ENCODE results near the gene TSPAN5.

The TSPAN5 gene

GRCh38 chr4:98518559-98519267 lies 139.7 kb downstream of the TSPAN5 start:
- H3K4me3 ChIP-seq (replicated peaks; ENCODE audit: low read depth, low read length) = no peak overlapping the region
- no peak for DNase-seq (ENCODE audit: extremely low read depth, low read depth)
- no peak for TF ChIP-seq CTCF (IDR thresholded peaks at IDR 0.05; ENCODE audit: low read depth, low read length, missing control alignments)

GRCh38 chr4:98517218-98518021 lies 141.0 kb downstream of the TSPAN5 start:
- no peak overlapping the region for H3K4me3 ChIP-seq (replicated peaks; ENCODE audit: low read depth, low read length)
- DNase-seq (ENCODE audit: extremely low read depth, low read depth) = no peak
- no peak for TF ChIP-seq CTCF (IDR thresholded peaks at IDR 0.05; ENCODE audit: low read depth, low read length, missing control alignments)

DNA sequence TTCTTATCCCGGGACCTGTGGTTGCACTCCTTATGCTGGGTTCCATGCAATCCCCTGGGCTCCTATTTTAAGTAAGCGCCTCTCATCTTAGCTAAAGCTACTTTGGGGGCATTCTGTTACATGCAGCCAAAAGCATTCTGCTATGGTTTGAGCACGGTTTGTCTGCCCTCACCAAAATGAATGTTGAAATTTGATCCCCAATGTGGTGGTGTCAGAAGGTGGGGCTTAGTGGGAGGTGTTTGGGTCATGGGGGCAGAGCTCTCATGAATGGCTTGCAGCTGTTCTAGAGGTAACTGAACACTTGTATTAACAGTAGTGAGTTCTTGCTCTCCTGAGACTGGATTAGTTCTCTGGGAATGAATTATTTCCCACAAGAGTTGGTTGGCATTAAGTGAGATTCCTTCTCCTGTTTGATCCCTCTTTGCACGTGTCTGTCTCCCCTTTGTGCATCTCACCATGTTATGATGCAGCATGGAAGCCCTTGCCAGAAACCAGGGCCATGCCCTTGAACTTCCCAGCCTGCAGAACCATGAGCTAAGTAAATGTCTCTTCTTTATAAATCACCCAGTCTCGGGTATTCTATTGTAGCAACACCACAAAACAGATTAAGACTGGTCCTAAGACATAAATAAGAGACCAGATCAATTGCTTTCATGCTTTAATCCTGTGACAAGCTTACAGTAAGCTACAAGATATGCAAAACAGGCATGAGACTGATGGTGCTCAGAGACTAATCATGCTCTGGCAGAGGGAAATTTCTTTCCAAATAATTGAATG lies 141.8 kb downstream of the TSPAN5 start:
- DNase-seq (ENCODE audit: extremely low read depth, low read depth) = peak; percentile 50
- H3K4me3 ChIP-seq (replicated peaks; ENCODE audit: low read depth, low read length) = no peak overlapping the region
- TF ChIP-seq CTCF (IDR thresholded peaks at IDR 0.05; ENCODE audit: low read depth, low read length, missing control alignments) = no peak

DNA sequence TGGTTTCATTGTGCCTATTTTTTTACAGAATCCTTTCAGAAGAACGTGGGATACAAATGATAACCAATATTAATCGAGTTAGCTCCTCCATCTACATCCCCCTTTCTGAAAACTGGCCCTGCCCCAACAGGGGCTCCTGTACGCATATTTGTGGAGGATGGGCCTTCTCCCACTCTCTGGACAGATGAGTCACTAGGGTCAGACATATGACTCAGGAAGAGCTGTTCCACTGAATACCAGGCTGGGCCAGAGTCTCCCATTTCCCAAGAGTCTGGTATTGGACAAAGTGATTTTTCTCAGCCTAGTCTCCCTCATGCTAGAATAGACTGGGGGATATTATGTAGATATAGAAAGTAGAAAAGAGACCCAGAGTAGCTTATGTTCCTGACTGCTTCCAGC lies 142.4 kb downstream of the TSPAN5 start:
- H3K4me3 ChIP-seq (replicated peaks; ENCODE audit: low read depth, low read length) = no peak overlapping the region
- no peak for TF ChIP-seq CTCF (IDR thresholded peaks at IDR 0.05; ENCODE audit: low read depth, low read length, missing control alignments)
- DNase-seq (ENCODE audit: extremely low read depth, low read depth) = peak; percentile 69

GRCh38 chr4:98515470-98515809 lies 143.0 kb downstream of the TSPAN5 start:
- no peak for TF ChIP-seq CTCF (IDR thresholded peaks at IDR 0.05; ENCODE audit: low read depth, low read length, missing control alignments)
- no peak for DNase-seq (ENCODE audit: extremely low read depth, low read depth)
- H3K4me3 ChIP-seq (replicated peaks; ENCODE audit: low read depth, low read length) = no peak overlapping the region

GRCh38 chr4:98514741-98515469 lies 143.5 kb downstream of the TSPAN5 start:
- no peak for DNase-seq (ENCODE audit: extremely low read depth, low read depth)
- no peak for TF ChIP-seq CTCF (IDR thresholded peaks at IDR 0.05; ENCODE audit: low read depth, low read length, missing control alignments)
- H3K4me3 ChIP-seq (replicated peaks; ENCODE audit: low read depth, low read length) = no peak overlapping the region
